Measurements from ENCODE around the gene SCLT1. TPM values are rescaled to one million over a fixed set of nuclear protein-coding genes. Genes with fewer than 3 reads are reported as not detected.

The SCLT1 gene
- total RNA-seq, 1 experiment from 2014 or later = 11.3 TPM

DNA sequence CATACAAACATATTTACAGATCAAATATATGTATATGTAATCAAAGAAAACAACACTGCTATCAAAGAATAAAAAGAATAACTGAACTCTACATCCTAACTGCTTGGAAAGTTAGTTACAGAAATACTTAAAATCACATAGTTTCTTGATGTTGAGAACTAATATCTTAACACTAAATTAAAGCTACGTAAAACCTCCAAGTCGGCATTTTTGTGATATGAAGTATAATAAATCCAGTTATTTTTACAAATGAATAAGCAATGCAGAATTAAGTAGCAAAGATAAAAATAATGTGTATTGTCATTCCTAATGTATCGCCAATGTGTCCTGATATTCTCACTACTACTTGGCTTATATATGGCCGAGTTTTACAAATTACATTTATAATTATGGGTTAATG is 215.4 kb downstream of the SCLT1 start:
- no peak overlapping the region for H3K4me3 Mint-ChIP-seq
- no peak overlapping the region for H3T11ph ChIP-seq (ENCODE audit: low read length)
- H3K79me2 ChIP-seq (ENCODE audit: insufficient read depth, low read length) = no peaks in the 10 kb centered on the region
- H3K14ac ChIP-seq (ENCODE audit: insufficient read depth, low read length) = no peak overlapping the region
- H2BK5ac ChIP-seq (ENCODE audit: insufficient read length, low read length) = no peak overlapping the region
- H3K56ac ChIP-seq (ENCODE audit: insufficient read length, low read depth, low read length) = no peak overlapping the region
- no peak overlapping the region for H4K8ac ChIP-seq (replicated peaks; ENCODE audit: insufficient read length, low read depth, low read length)
- no peak overlapping the region for H3K9ac ChIP-seq (ENCODE audit: extremely low read depth, insufficient read length, low read length)
- DNase-seq = no peak
- H3K27ac Mint-ChIP-seq = no peak overlapping the region
- H3K18ac ChIP-seq (ENCODE audit: insufficient read length, low read depth, low read length) = no peak overlapping the region
- no peaks in the 10 kb centered on the region for H3K23me2 ChIP-seq (ENCODE audit: insufficient read length, low read depth, low read length, poor library complexity, severe bottlenecking)
- no peak overlapping the region for H2AK5ac ChIP-seq (ENCODE audit: insufficient read length, low read length)
- no peaks in the 10 kb centered on the region for H3K27me3 ChIP-seq (ENCODE audit: insufficient read depth, low read length)
- no peaks in the 10 kb centered on the region for H3K79me1 ChIP-seq (ENCODE audit: insufficient read depth, low read depth, low read length, poor library complexity, severe bottlenecking)
- H2BK120ac ChIP-seq (ENCODE audit: low read depth, low read length, poor library complexity, severe bottlenecking) = no peak overlapping the region
- H3K4me2 ChIP-seq (ENCODE audit: insufficient read depth, insufficient read length, low read length) = no peak overlapping the region
- no peaks in the 10 kb centered on the region for H4K20me1 ChIP-seq (ENCODE audit: control insufficient read depth, insufficient read depth, insufficient read length)
- TF ChIP-seq, protein P1, sequence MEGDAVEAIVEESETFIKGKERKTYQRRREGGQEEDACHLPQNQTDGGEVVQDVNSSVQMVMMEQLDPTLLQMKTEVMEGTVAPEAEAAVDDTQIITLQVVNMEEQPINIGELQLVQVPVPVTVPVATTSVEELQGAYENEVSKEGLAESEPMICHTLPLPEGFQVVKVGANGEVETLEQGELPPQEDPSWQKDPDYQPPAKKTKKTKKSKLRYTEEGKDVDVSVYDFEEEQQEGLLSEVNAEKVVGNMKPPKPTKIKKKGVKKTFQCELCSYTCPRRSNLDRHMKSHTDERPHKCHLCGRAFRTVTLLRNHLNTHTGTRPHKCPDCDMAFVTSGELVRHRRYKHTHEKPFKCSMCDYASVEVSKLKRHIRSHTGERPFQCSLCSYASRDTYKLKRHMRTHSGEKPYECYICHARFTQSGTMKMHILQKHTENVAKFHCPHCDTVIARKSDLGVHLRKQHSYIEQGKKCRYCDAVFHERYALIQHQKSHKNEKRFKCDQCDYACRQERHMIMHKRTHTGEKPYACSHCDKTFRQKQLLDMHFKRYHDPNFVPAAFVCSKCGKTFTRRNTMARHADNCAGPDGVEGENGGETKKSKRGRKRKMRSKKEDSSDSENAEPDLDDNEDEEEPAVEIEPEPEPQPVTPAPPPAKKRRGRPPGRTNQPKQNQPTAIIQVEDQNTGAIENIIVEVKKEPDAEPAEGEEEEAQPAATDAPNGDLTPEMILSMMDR (conservative IDR thresholded peaks at IDR 0.05) = no peak
- H3K9me3 Mint-ChIP-seq = no peaks in the 10 kb centered on the region
- H3K4ac ChIP-seq (ENCODE audit: low read depth, low read length) = no peak overlapping the region
- H4K5ac ChIP-seq (ENCODE audit: insufficient read length, low read depth, low read length) = no peak overlapping the region
- no peak overlapping the region for H3K23ac ChIP-seq (ENCODE audit: insufficient read length, low read depth, low read length)
- H3K27ac ChIP-seq (ENCODE audit: insufficient read length, low read depth, low read length) = no peak overlapping the region
- no peaks in the 10 kb centered on the region for H3K9me3 ChIP-seq (ENCODE audit: control insufficient read depth, low read depth, low read length)
- no peak overlapping the region for H4K91ac ChIP-seq (ENCODE audit: insufficient read length, low read depth, low read length)
- H2BK12ac ChIP-seq (ENCODE audit: insufficient read length, low read depth, low read length) = no peak overlapping the region
- no peak overlapping the region for H2AFZ ChIP-seq (ENCODE audit: low read length)
- H3K36me3 Mint-ChIP-seq (ENCODE audit: insufficient read depth in 1 of 3, low read depth in 3 of 3) = peaks cover 0 to 18% (median 4%) of the 10 kb centered on the region in 3 experiments; a peak in 5 of 7 replicates
- H2BK15ac ChIP-seq (ENCODE audit: low read depth, low read length) = no peak overlapping the region
- no CpG with 5 or more reads among the region's 4 CpGs for WGBS (ENCODE audit: extremely low coverage, insufficient read length, low lambda C conversion rate)
- peaks cover 12 to 33% of the 10 kb centered on the region in 2 experiments for H3K4me1 Mint-ChIP-seq
- H3K4me1 ChIP-seq (ENCODE audit: insufficient read depth, low read length) = no peaks in the 10 kb centered on the region
- no peak overlapping the region for H2BK20ac ChIP-seq (ENCODE audit: low read depth, low read length, poor library complexity, severe bottlenecking)
- no peaks in the 10 kb centered on the region for H3K27me3 Mint-ChIP-seq (ENCODE audit: low read depth)
